HepG2 (cell line): ENCODE results near the gene WDR81. TPM values are rescaled to one million over a fixed set of nuclear protein-coding genes. Genes with fewer than 3 reads are reported as not detected.

Experiments
- BCLAF1 ChIP-seq: fragments of 450-650 bp; IDR thresholded peaks from 2 replicates; pipeline ENCODE4 v1.6.1; 2017; ENCODE audit warnings: mild to moderate bottlenecking
- CCAR2 ChIP-seq: fragments of 200-400 bp; formaldehyde crosslinking; optimal IDR thresholded peaks from 2 replicates; pipeline ENCODE3; 2018; ENCODE audit warnings: low read depth, mild to moderate bottlenecking, low read length, moderate library complexity
- FOXP4 ChIP-seq: sonication (generic); formaldehyde crosslinking; IDR thresholded peaks from 2 replicates; pipeline ENCODE4 v1.4.0; 2020; ENCODE audit warnings: missing genetic modification reagents
- HMGXB3 ChIP-seq: sonication (generic); formaldehyde crosslinking; IDR thresholded peaks from 2 replicates; pipeline ENCODE4 v1.4.0; 2020; ENCODE audit warnings: missing genetic modification reagents, borderline replicate concordance
- NR2F2 ChIP-seq: IDR thresholded peaks from 2 replicates; pipeline ENCODE4 v1.6.1; 2012; ENCODE audit warnings: low read depth, inconsistent platforms, borderline replicate concordance
- TFAP4 ChIP-seq: sonication (generic); IDR thresholded peaks from 2 replicates; pipeline ENCODE4 v1.6.1; 2016; ENCODE audit warnings: low read depth, borderline replicate concordance
- USF2 ChIP-seq, 2 experiments: sonication (generic) in 1 of 2; formaldehyde crosslinking in 1 of 2; IDR thresholded peaks; 2 replicates each; pipeline versions ENCODE4 v1.5.1 to v1.6.1; 2011 to 2020; ENCODE audit warnings: borderline replicate concordance in 1 of 2, low read depth in 1 of 2, low read length in 1 of 2, mild to moderate bottlenecking in 1 of 2, missing genetic modification reagents in 1 of 2, moderate library complexity in 1 of 2
- ZEB1 ChIP-seq: IDR thresholded peaks from 2 replicates; pipeline ENCODE4 v1.6.1; 2012; ENCODE audit warnings: mild to moderate bottlenecking, low read depth, inconsistent platforms; ENCODE audit not compliant: insufficient replicate concordance
- ZKSCAN1 ChIP-seq: fragments of 150-350 bp; IDR thresholded peaks from 2 replicates; pipeline ENCODE4 v1.6.1; 2014; ENCODE audit warnings: low read length
- ZMYM4 ChIP-seq: sonication (generic); formaldehyde crosslinking; IDR thresholded peaks from 2 replicates; pipeline ENCODE4 v1.8.1; 2023; ENCODE audit warnings: mild to moderate bottlenecking, missing genetic modification reagents
- ZNF503 ChIP-seq: sonication (generic); formaldehyde crosslinking; IDR thresholded peaks from 2 replicates; pipeline ENCODE4 v1.4.0; 2020; ENCODE audit warnings: missing genetic modification reagents
- polyA plus RNA-seq, 8 experiments: library from polyadenylated mRNA; depleted of rRNA in 3 of 8; stranded (reverse) in 7 of 8; unstranded in 1 of 8; fragments of >200 nt; fragmentation: Illumina TruSeq in 4 of 8; extraction: Trizol in 4 of 8; gene quantifications; 2 replicates each; pipeline versions ENCODE4 v1.2.1 to v1.2.3, GENCODE V29; 2011 to 2016; ENCODE audit warnings: low read depth in 4 of 8, missing spikeins in 1 of 8, mixed read lengths in 1 of 8; ENCODE audit not compliant: insufficient read depth in 1 of 8
- total RNA-seq, 5 experiments: library from RNA; depleted of rRNA; stranded (reverse); fragments of >200 nt; fragmentation: Illumina TruSeq; extraction: Trizol; gene quantifications; 2 replicates each; pipeline ENCODE4 v1.2.3, GENCODE V29; 2016; ENCODE audit warnings: low read depth in 1 of 5

WDR81 gene
- total and polyA plus RNA-seq, 2 of the 13 experiments (the other 11 are each of a cell fraction or from before 2014, with no cell fraction given): 9.1 to 16.7 TPM

- TF ChIP-seq CCAR2: no peak
- TF ChIP-seq BCLAF1: no peak
- TF ChIP-seq FOXP4 (CRISPR knock-in tag): peak; percentile 85
- TF ChIP-seq ZEB1: peak; percentile 77
- TF ChIP-seq NR2F2: no peak; the same call in 1 of the 2 replicates
- peak; percentile 73; the same call in 1 of the 2 replicates for TF ChIP-seq TFAP4
- TF ChIP-seq USF2 (IDR thresholded peaks at IDR 0.05; ENCODE audit: low read depth, low read length): peak; percentile 70
- TF ChIP-seq USF2 (CRISPR knock-in tag; IDR thresholded peaks at IDR 0.05; ENCODE audit: borderline replicate concordance): 0 out of 2 replicates have a peak, but pooled peaks have one; percentile 40
- TF ChIP-seq HMGXB3 (CRISPR knock-in tag): 0 out of 2 replicates have a peak, but pooled peaks have one; percentile 49
- peak; percentile 40; the same call in 1 of the 2 replicates for TF ChIP-seq ZMYM4 (CRISPR knock-in tag)
- no peak for TF ChIP-seq ZKSCAN1
- peak; percentile 79 for TF ChIP-seq ZNF503
Measured at GRCh38 chr17:1762901-1763898, 38.7 kb downstream of the WDR81 start (continued).
